Measurements from ENCODE around the gene KCNQ1.

Gene KCNQ1

DNA sequence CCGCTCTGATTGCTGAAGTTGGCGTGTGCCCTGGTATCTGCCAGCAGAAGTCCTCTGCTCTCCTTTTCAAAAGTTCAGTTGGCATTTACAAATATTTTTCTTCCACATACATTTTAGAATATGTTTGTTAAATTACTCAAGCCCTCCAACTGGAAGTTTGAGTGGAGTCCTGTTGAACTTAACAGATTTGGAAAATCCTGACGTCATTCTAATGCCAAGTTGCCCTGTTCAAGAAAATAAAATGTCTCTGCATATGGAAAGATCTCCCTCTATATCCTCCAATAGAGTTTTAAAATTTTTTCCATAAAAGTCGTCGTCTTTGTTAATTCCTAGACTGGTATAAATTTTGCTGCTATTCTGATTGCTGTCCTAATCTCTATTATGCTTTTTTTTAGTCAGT lies 251.6 kb downstream of the KCNQ1 start:
- TF ChIP-seq, protein P1, sequence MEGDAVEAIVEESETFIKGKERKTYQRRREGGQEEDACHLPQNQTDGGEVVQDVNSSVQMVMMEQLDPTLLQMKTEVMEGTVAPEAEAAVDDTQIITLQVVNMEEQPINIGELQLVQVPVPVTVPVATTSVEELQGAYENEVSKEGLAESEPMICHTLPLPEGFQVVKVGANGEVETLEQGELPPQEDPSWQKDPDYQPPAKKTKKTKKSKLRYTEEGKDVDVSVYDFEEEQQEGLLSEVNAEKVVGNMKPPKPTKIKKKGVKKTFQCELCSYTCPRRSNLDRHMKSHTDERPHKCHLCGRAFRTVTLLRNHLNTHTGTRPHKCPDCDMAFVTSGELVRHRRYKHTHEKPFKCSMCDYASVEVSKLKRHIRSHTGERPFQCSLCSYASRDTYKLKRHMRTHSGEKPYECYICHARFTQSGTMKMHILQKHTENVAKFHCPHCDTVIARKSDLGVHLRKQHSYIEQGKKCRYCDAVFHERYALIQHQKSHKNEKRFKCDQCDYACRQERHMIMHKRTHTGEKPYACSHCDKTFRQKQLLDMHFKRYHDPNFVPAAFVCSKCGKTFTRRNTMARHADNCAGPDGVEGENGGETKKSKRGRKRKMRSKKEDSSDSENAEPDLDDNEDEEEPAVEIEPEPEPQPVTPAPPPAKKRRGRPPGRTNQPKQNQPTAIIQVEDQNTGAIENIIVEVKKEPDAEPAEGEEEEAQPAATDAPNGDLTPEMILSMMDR (IDR thresholded peaks at IDR 0.05; ENCODE audit: low read depth, low read length): no peak
- no peak for DNase-seq (ENCODE audit: extremely low read depth, low read depth)

DNA sequence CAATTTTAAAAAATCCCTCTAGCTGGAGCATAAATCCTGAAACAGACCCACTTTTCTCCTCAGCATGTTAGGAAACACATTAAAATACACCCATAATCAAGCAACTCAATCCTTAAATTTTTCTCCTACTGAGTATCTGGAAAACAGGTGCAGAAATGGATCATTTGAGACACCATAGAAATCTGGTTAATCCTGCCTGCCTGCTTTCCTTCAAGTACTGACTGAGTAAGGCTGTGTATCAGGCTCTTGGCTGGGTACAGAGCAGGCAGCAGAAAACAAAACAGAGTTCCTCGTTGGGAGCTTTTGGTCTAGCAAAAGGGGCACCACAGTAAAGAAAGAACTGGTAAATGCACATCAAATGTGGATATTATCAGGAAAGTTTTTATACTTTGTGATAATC lies 253.1 kb downstream of the KCNQ1 start:
- no peak for DNase-seq (ENCODE audit: extremely low read depth, low read depth)
- TF ChIP-seq, protein P1 (IDR thresholded peaks at IDR 0.05; ENCODE audit: low read depth, low read length): no peak

DNA sequence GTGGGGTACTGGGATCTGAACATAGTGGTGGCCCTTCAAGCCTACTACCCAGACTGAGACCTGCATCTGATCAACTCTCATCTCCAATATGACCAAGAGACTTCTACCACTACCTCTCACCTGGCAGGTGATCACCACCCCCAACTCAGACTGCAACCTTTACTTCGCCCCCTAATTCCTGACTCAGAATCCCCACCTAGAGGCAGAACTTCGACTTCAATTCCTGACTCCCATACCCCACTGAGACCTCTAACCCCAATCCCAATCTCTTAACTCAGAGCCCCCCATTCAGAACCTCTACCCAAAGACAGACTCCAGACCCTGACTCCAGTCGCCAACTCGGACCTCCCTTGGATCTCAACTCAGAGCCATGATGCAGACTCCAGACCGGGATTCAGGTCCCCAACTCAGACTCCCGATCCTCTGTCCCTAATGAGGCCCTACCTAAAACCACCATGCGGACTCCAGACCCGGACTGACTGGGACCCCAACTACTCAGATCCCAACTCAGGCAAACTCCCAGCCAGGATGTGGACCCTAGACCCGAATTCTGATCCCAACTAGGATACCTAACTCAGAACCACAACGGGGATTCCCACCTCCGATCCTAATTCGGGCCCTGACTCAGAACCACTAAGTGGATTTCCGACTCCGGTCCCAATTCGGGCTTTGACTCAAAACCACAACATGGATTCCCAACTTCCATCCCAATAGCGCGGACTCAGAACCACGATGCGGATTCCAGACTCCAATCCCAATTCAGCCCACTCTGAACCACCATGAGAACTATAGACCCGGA lies 253.8 kb downstream of the KCNQ1 start:
- TF ChIP-seq, protein P1 (IDR thresholded peaks at IDR 0.05; ENCODE audit: low read depth, low read length): no peak
- DNase-seq (ENCODE audit: extremely low read depth, low read depth): no peak

DNA sequence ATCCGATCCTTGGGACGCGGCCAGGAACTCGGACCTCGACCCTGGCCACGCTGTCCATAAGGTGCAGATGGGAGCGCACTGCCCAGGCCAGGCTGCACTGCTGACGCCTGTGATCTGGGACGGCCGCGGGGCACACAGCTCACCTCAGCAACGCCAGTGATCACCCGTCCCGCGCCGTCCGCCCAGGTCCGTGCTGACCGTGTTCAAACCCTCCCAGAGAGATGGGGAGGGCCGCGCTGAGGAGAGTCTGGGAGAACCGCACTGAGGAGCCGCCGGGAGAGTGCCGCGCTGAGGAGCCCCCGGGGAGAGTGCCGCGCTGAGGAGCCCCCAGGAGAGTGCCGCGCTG lies 254.3 kb downstream of the KCNQ1 start:
- TF ChIP-seq, protein P1 (IDR thresholded peaks at IDR 0.05; ENCODE audit: low read depth, low read length): no peak
- no peak for DNase-seq (ENCODE audit: extremely low read depth, low read depth)

DNA sequence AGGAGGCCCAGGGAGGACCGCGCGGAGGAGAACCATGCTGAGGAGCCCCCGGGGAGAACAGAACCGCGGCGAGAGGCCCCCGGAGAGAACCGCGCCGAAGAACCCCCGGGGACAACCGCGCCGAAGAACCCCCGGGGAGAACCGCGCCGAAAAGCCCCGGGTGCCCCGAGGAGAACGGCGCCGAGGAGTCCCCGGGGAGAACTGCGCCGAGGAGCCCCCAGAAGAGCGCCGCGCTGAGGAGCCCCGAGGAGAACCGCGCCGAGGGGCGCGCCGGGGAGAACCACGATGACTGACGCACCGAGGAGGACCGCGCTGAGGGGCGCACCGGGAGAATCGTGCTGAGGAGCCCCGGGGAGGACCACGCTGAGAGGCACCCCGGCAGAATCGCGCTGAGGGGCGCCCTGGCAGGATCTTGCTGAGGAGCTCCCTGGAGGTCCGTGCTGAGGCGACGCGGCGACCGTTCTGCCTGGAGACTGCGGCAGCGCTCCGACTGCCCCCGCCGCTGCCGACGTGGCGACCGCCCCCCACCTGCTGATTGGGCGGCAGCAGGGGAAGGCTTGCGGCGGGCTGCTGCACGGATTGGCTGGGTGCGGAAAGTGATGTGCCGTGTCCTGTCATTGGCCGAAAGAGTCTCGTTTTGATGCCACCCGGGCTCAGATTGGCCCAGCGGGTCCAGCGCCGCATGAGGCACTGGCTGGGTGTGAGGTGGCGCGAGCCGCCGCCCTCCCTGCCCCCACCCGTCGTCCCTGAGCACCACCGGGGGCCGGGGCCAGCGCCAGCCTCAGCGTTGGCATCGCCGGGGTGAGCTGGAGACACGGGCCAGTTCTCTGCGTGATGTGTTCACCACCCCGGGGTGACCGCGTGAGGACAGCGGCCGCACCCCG lies 255.0 kb downstream of the KCNQ1 start, which contains the start of gene KCNQ1OT1:
Gene KCNQ1OT1, minus strand, starts transcription at position 464 of the 884 bp plus-strand sequence.
- TF ChIP-seq, protein P1 (IDR thresholded peaks at IDR 0.05; ENCODE audit: low read depth, low read length): no peak; the same call in 1 of the 2 replicates
- DNase-seq (ENCODE audit: extremely low read depth, low read depth): peak; percentile 80

DNA sequence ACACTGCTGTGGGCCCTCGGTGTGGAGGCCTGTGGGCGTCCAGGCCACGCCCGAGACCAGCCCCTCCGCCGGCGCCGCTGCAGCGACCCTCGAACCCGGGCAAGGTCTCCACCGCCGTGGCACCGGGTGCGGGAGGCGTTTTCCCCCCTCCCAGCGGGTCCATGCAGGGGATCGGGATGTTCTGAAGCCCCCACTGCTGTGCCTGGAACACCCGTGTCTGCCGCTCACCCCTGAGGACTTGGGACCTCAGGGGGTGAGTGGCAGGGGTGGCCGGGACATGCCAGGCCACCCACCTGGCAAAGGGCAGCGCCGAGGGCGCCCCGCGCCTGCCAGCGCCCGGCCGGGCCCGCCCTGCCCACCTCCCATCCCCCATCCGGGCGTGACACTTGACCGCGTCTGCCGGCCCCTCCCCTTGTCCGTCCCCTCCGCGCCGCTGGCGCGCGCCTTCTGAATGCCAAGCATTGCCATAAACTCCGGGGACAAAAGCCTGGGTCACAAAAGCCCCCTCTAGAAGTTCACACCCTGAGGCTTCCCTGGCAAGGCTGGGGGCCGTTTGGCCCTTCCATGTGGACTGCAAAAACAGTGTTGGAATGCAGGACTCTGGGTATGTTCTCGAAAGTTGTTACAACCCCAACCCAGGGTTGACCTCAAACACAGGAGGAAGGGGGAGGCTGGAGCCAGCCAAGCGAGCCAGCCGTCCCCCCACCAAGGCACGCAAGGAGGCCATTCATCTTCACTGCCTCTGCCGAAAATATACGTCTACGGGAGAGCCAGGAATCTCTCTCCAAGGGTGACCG lies 255.8 kb downstream of the KCNQ1 start:
- DNase-seq (ENCODE audit: extremely low read depth, low read depth): no peak
- TF ChIP-seq, protein P1 (IDR thresholded peaks at IDR 0.05; ENCODE audit: low read depth, low read length): no peak
